Glutamatergic neuron (in vitro differentiated cells): ENCODE results near the gene RPRD1A. TPM values are rescaled to one million over a fixed set of nuclear protein-coding genes. Genes with fewer than 3 reads are reported as not detected.

ENCODE experiments used
- DNase-seq: peaks from one replicate; pipeline ENCODE4 v3.0.0; 2022
- H3K27ac Mint-ChIP-seq: one replicate; pipeline ENCODE4 v1.8.0; 2020; ENCODE audit warnings: mild to moderate bottlenecking, mixed read lengths, inconsistent platforms; ENCODE audit not compliant: unreplicated experiment
- H3K27me3 Mint-ChIP-seq: one replicate; pipeline ENCODE4 v1.8.0; 2020; ENCODE audit warnings: mild to moderate bottlenecking, moderate library complexity, mixed read lengths, inconsistent platforms; ENCODE audit not compliant: unreplicated experiment
- H3K36me3 Mint-ChIP-seq: one replicate; pipeline ENCODE4 v1.8.0; 2020; ENCODE audit warnings: mild to moderate bottlenecking, mixed read lengths, inconsistent platforms; ENCODE audit not compliant: unreplicated experiment
- H3K4me1 Mint-ChIP-seq: one replicate; pipeline ENCODE4 v1.8.0; 2020; ENCODE audit warnings: mild to moderate bottlenecking, low read depth, mixed read lengths, inconsistent platforms; ENCODE audit not compliant: unreplicated experiment
- H3K4me3 Mint-ChIP-seq: one replicate; pipeline ENCODE4 v1.8.0; 2020; ENCODE audit warnings: mild to moderate bottlenecking, mixed read lengths, inconsistent platforms; ENCODE audit not compliant: unreplicated experiment
- H3K9me3 Mint-ChIP-seq: one replicate; pipeline ENCODE4 v1.8.0; 2020; ENCODE audit warnings: mild to moderate bottlenecking, moderate library complexity, mixed read lengths, inconsistent platforms; ENCODE audit not compliant: unreplicated experiment
- CTCF ChIP-seq: fragments of 200-600 bp; sonication (generic); IDR thresholded peaks from one replicate; pipeline ENCODE4 v1.5.0; 2021; ENCODE audit not compliant: partially characterized antibody, unreplicated experiment
- total RNA-seq: library from RNA; stranded (reverse); fragmentation: NEBNext Ultra II Directional; extraction: Animal tissue kit (Norgen Biotek cat#: 25700); gene quantifications from one replicate; pipeline ENCODE4 v1.2.1, GENCODE V29; 2021; ENCODE audit not compliant: unreplicated experiment

RPRD1A gene
- total RNA-seq, 1 donor from 2014 or later = 68.8 TPM

- no peak for TF ChIP-seq CTCF
- Mint-ChIP-seq H3K9me3 (no peaks in the 10 kb centered on the region), H3K4me3 (no peak overlapping the region), H3K27ac (no peak overlapping the region), H3K27me3 (peaks cover 3% of the 10 kb centered on the region), H3K4me1 (peaks cover 8% of the 10 kb centered on the region), H3K36me3 (no peaks in the 10 kb centered on the region)
- no peak for DNase-seq
Measured at GRCh38 chr18:35942661-35943060, 124.7 kb downstream of the RPRD1A start.

GRCh38 chr18:35942133-35942532 lies 125.2 kb downstream of the RPRD1A start:
- Mint-ChIP-seq H3K4me1 (peaks cover 6% of the 10 kb centered on the region), H3K9me3 (no peaks in the 10 kb centered on the region), H3K4me3 (no peak overlapping the region), H3K27me3 (peaks cover 3% of the 10 kb centered on the region), H3K27ac (no peak overlapping the region), H3K36me3 (no peaks in the 10 kb centered on the region)
- no peak for DNase-seq
- no peak for TF ChIP-seq CTCF

- peaks cover 3% of the 10 kb centered on the region for H3K27me3 Mint-ChIP-seq
- no peak overlapping the region for H3K27ac Mint-ChIP-seq
- no peak for DNase-seq
- no peak overlapping the region for H3K4me3 Mint-ChIP-seq
- H3K9me3 Mint-ChIP-seq = no peaks in the 10 kb centered on the region
- peaks cover 4% of the 10 kb centered on the region for H3K4me1 Mint-ChIP-seq
- TF ChIP-seq CTCF = no peak
- no peaks in the 10 kb centered on the region for H3K36me3 Mint-ChIP-seq
Measured at GRCh38 chr18:35941299-35941698, 126.1 kb downstream of the RPRD1A start.

Other genes with a start within 250 kb of the RPRD1A start
- 113 TPM for gene SLC39A6, start 61.8 kb upstream of the RPRD1A start, total RNA-seq
- 96.2 TPM for gene ELP2, start 62.3 kb upstream of the RPRD1A start, total RNA-seq
- gene MOCOS, start 119.9 kb upstream of the RPRD1A start, total RNA-seq = 1.3 TPM
- gene FHOD3, start 230.2 kb upstream of the RPRD1A start, total RNA-seq = 21.2 TPM